Activated CD4-positive, alpha-beta memory T cell treated with anti-CD3 and anti-CD28 coated beads for 36 hours (primary cell): ENCODE results near the gene DPEP3. TPM values are rescaled to one million over a fixed set of nuclear protein-coding genes. Genes with fewer than 3 reads are reported as not detected.
A peak's percentile ranks its signal among the peaks of the same experiment; 100 is the strongest.

ENCODE experiments used
- CTCF ChIA-PET: fragments of 350-600 bp; sonication (Branson Sonifier 250); formaldehyde crosslinking; loops from one replicate; lab custom pipeline; 2021; ENCODE audit warnings: antibody characterized with exemption, inconsistent platforms; lab: Charles Lee
- POLR2A ChIA-PET: fragments of 350-600 bp; sonication (Branson Sonifier 250); formaldehyde crosslinking; loops from one replicate; lab custom pipeline; 2021; ENCODE audit warnings: antibody characterized with exemption; lab: Charles Lee
- DNase-seq: peaks from one replicate; pipeline ENCODE4 v3.0.0-alpha.2; 2020
- H3K27ac Mint-ChIP-seq: one replicate; pipeline ENCODE4 v1.8.0; 2021; ENCODE audit warnings: mixed read lengths
- H3K27me3 Mint-ChIP-seq: one replicate; pipeline ENCODE4 v1.8.0; 2021; ENCODE audit warnings: mixed read lengths
- H3K36me3 Mint-ChIP-seq: one replicate; pipeline ENCODE4 v1.8.0; 2021; ENCODE audit warnings: mixed read lengths
- H3K4me1 Mint-ChIP-seq: one replicate; pipeline ENCODE4 v1.8.0; 2021; ENCODE audit warnings: low read depth, mixed read lengths
- H3K4me3 Mint-ChIP-seq: one replicate; pipeline ENCODE4 v1.8.0; 2021; ENCODE audit warnings: mild to moderate bottlenecking, mixed read lengths
- H3K9me3 Mint-ChIP-seq: one replicate; pipeline ENCODE4 v1.8.0; 2021; ENCODE audit warnings: mixed read lengths
- intact Hi-C: fragments of 100-400 bp; cut with micrococcal nuclease; formaldehyde crosslinking; loops from one replicate; pipeline ENCODE4 v1.15.1; 2023
- total RNA-seq, 2 experiments: library from RNA; stranded (reverse); gene quantifications; one replicate each; pipeline ENCODE4 v1.2.3, GENCODE V29; 2021

DPEP3 gene
- total RNA-seq, 2 experiments from 2014 or later, result not detected

- intact Hi-C loops, result loop anchor here (1.0 to 2.0 kb wide), 4 partner anchors 29 to 236 kb away; partner anchors contain the start of genes DDX28 and DUS2
- Mint-ChIP-seq H3K9me3 (no peaks in the 10 kb centered on the region), H3K27me3 (no peaks in the 10 kb centered on the region), H3K4me1 (peaks cover 37% of the 10 kb centered on the region), H3K27ac (peak overlapping the region; percentile 94), H3K4me3 (peak overlapping the region; percentile 73), H3K36me3 (no peaks in the 10 kb centered on the region)
- ChIA-PET CTCF (interaction anchor here (0.6 to 2.3 kb wide), 11 partner anchors 8 to 235 kb away, joined by 3 to 19 read pairs (median 4); partner anchors contain the start of gene DUS2), POLR2A (interaction anchor here (1.3 kb wide), 1 partner anchor 29 kb away, joined by 3 read pairs; no protein-coding TSS in a partner anchor)
- peak; percentile 90 for DNase-seq
These were observed 13.1 kb upstream of the DPEP3 start for GRCh38 chr16:67993207-67994039.

- POLR2A ChIA-PET, result no interaction called here
- no peak overlapping the region for H3K4me3 Mint-ChIP-seq
- H3K27me3 Mint-ChIP-seq, result no peaks in the 10 kb centered on the region
- no peaks in the 10 kb centered on the region for H3K36me3 Mint-ChIP-seq
- peaks cover 35% of the 10 kb centered on the region for H3K4me1 Mint-ChIP-seq
- no peaks in the 10 kb centered on the region for H3K9me3 Mint-ChIP-seq
- intact Hi-C loops, result loop anchor here (1.0 to 2.0 kb wide), 4 partner anchors 30 to 237 kb away; partner anchors contain the start of genes DDX28 and DUS2
- H3K27ac Mint-ChIP-seq, result peak overlapping the region; percentile 23
- no peak for DNase-seq
- CTCF ChIA-PET, result interaction anchor here (1.2 to 2.0 kb wide), 2 partner anchors 30 to 48 kb away, joined by 6 to 9 read pairs; partner anchors contain the start of genes DDX28 and DUS2
These were observed 12.4 kb upstream of the DPEP3 start for GRCh38 chr16:67992661-67993206.

- H3K4me3 Mint-ChIP-seq, result no peak overlapping the region
- no peak for DNase-seq
- ChIA-PET CTCF (interaction anchor here (1.5 kb wide), 1 partner anchor 9 kb away, joined by 5 read pairs; no protein-coding TSS in a partner anchor), POLR2A (no interaction called here)
- peaks cover 19% of the 10 kb centered on the region for H3K4me1 Mint-ChIP-seq
- intact Hi-C loops, result no loop called here
- no peaks in the 10 kb centered on the region for H3K36me3 Mint-ChIP-seq
- H3K27ac Mint-ChIP-seq, result no peak overlapping the region
- H3K9me3 Mint-ChIP-seq, result no peaks in the 10 kb centered on the region
- no peaks in the 10 kb centered on the region for H3K27me3 Mint-ChIP-seq
These were observed 9.7 kb upstream of the DPEP3 start for GRCh38 chr16:67990018-67990386.

GRCh38 chr16:67989322-67990017, 9.2 kb upstream of the DPEP3 start:
- no peak overlapping the region for H3K27ac Mint-ChIP-seq
- DNase-seq, result no peak
- no peak overlapping the region for H3K4me3 Mint-ChIP-seq
- ChIA-PET POLR2A (interaction anchor here (0.6 kb wide), 1 partner anchor 237 kb away, joined by 3 read pairs; no protein-coding TSS in a partner anchor), CTCF (no interaction called here)
- no peaks in the 10 kb centered on the region for H3K9me3 Mint-ChIP-seq
- H3K4me1 Mint-ChIP-seq, result peaks cover 19% of the 10 kb centered on the region
- no peaks in the 10 kb centered on the region for H3K27me3 Mint-ChIP-seq
- no peaks in the 10 kb centered on the region for H3K36me3 Mint-ChIP-seq
- intact Hi-C loops, result no loop called here

- H3K4me3 Mint-ChIP-seq, result no peak overlapping the region
- ChIA-PET CTCF (no interaction called here), POLR2A (interaction anchor here (0.6 kb wide), 1 partner anchor 238 kb away, joined by 3 read pairs; no protein-coding TSS in a partner anchor)
- H3K36me3 Mint-ChIP-seq, result no peaks in the 10 kb centered on the region
- intact Hi-C loops, result no loop called here
- peaks cover 19% of the 10 kb centered on the region for H3K4me1 Mint-ChIP-seq
- DNase-seq, result no peak
- H3K27ac Mint-ChIP-seq, result no peak overlapping the region
- no peaks in the 10 kb centered on the region for H3K9me3 Mint-ChIP-seq
- H3K27me3 Mint-ChIP-seq, result no peaks in the 10 kb centered on the region
These were observed 8.4 kb upstream of the DPEP3 start for GRCh38 chr16:67988675-67989074.

GRCh38 chr16:67987460-67988160, 7.3 kb upstream of the DPEP3 start:
- no peaks in the 10 kb centered on the region for H3K9me3 Mint-ChIP-seq
- no peaks in the 10 kb centered on the region for H3K36me3 Mint-ChIP-seq
- ChIA-PET CTCF (interaction anchor here (1.2 to 2.0 kb wide), 3 partner anchors 53 to 276 kb away, joined by 3 to 5 read pairs (median 5); partner anchors contain the start of gene SLC7A6), POLR2A (no interaction called here)
- intact Hi-C loops, result no loop called here
- no peak for DNase-seq
- peaks cover 23% of the 10 kb centered on the region for H3K4me1 Mint-ChIP-seq
- H3K27me3 Mint-ChIP-seq, result no peaks in the 10 kb centered on the region
- no peak overlapping the region for H3K4me3 Mint-ChIP-seq
- H3K27ac Mint-ChIP-seq, result peak overlapping the region; percentile 5

- Mint-ChIP-seq H3K27ac (no peak overlapping the region), H3K4me3 (no peak overlapping the region), H3K9me3 (no peaks in the 10 kb centered on the region), H3K36me3 (no peaks in the 10 kb centered on the region), H3K27me3 (no peaks in the 10 kb centered on the region), H3K4me1 (peaks cover 22% of the 10 kb centered on the region)
- CTCF ChIA-PET, result interaction anchor here (1.2 to 2.0 kb wide), 3 partner anchors 54 to 277 kb away, joined by 3 to 5 read pairs (median 5); partner anchors contain the start of gene SLC7A6
- DNase-seq, result no peak
- intact Hi-C loops, result no loop called here
- POLR2A ChIA-PET, result no interaction called here
These were observed 6.7 kb upstream of the DPEP3 start for GRCh38 chr16:67986949-67987348.

- intact Hi-C loops, result loop anchor here (5.0 kb wide), 1 partner anchor 45 kb away; the partner anchor contains the start of gene PSMB10
- Mint-ChIP-seq H3K4me3 (no peak overlapping the region), H3K27ac (no peak overlapping the region), H3K27me3 (no peaks in the 10 kb centered on the region), H3K4me1 (peaks cover 22% of the 10 kb centered on the region), H3K9me3 (no peaks in the 10 kb centered on the region), H3K36me3 (no peaks in the 10 kb centered on the region)
- DNase-seq, result no peak
- ChIA-PET CTCF (interaction anchor here (1.1 to 1.6 kb wide), 4 partner anchors 10 to 282 kb away, joined by 3 to 4 read pairs (median 3); partner anchors contain the start of gene SLC7A6), POLR2A (no interaction called here)
These were observed 1.9 kb upstream of the DPEP3 start for GRCh38 chr16:67982011-67982696.

- no peak for DNase-seq
- H3K9me3 Mint-ChIP-seq, result no peaks in the 10 kb centered on the region
- H3K4me1 Mint-ChIP-seq, result peaks cover 3% of the 10 kb centered on the region
- H3K36me3 Mint-ChIP-seq, result no peaks in the 10 kb centered on the region
- no peaks in the 10 kb centered on the region for H3K27me3 Mint-ChIP-seq
- H3K27ac Mint-ChIP-seq, result no peak overlapping the region
- POLR2A ChIA-PET, result no interaction called here
- no peak overlapping the region for H3K4me3 Mint-ChIP-seq
- CTCF ChIA-PET, result interaction anchor here (0.6 kb wide), 1 partner anchor 86 kb away, joined by 3 read pairs; no protein-coding TSS in a partner anchor
- intact Hi-C loops, result no loop called here
These were observed 2.7 kb downstream of the DPEP3 start for GRCh38 chr16:67977469-67978227.

- no peak for DNase-seq
- CTCF ChIA-PET, result no interaction called here
- Mint-ChIP-seq H3K4me3 (no peak overlapping the region), H3K27me3 (no peaks in the 10 kb centered on the region), H3K9me3 (no peaks in the 10 kb centered on the region), H3K27ac (no peak overlapping the region), H3K4me1 (no peaks in the 10 kb centered on the region), H3K36me3 (no peaks in the 10 kb centered on the region)
- POLR2A ChIA-PET, result no interaction called here
- intact Hi-C loops, result no loop called here
These were observed 3.3 kb downstream of the DPEP3 start for GRCh38 chr16:67977005-67977404.
